ENCODE results near the gene RIPPLY1. TPM values are rescaled to one million over a fixed set of nuclear protein-coding genes. Genes with fewer than 3 reads are reported as not detected.

Gene RIPPLY1
- polyA plus RNA-seq, 1 of the 3 experiments (the other 2 are of a cell fraction): 0.08 TPM

GRCh38 chrX:106863697-106864096 lies 39.4 kb downstream of the RIPPLY1 start:
- H3K27me3 ChIP-seq (ENCODE audit: insufficient read depth): peaks cover 25% of the 10 kb centered on the region; the same call in 1 of the 2 replicates
- no peaks in the 10 kb centered on the region for H3K79me2 ChIP-seq (ENCODE audit: insufficient read depth)
- H3K27ac ChIP-seq (ENCODE audit: low read depth in 2 of 2, low read length in 1 of 2): no peak overlapping the region
- no peak overlapping the region for H3K4me2 ChIP-seq
- no peaks in the 10 kb centered on the region for H3K36me3 ChIP-seq (replicated peaks in 1 of 2; ENCODE audit: control insufficient read depth in 1 of 2, insufficient read depth in 2 of 2, low read length in 1 of 2)
- H3K9me2 ChIP-seq: no peaks in the 10 kb centered on the region
- H3F3A ChIP-seq (replicated peaks; ENCODE audit: insufficient read depth): no peaks in the 10 kb centered on the region
- CTCF ChIA-PET: interaction anchor here (0.6 to 3.2 kb wide), 13 partner anchors 8 to 801 kb away, joined by 3 to 47 read pairs (median 4); no protein-coding TSS in a partner anchor
- H3K9ac ChIP-seq: no peak overlapping the region
- no peaks in the 10 kb centered on the region for H3K4me1 ChIP-seq (ENCODE audit: control insufficient read depth in 1 of 2, insufficient read depth in 2 of 2, low read depth in 1 of 2, low read length in 1 of 2)
- no peak overlapping the region for H2AFZ ChIP-seq (ENCODE audit: low read depth)
- H4K20me1 ChIP-seq (ENCODE audit: insufficient read depth): no peaks in the 10 kb centered on the region
- TF ChIP-seq RXRA (IDR thresholded peaks at IDR 0.05; ENCODE audit: borderline replicate concordance, low read depth) (no peak), MXI1 (IDR thresholded peaks at IDR 0.05; ENCODE audit: low read depth, low read length) (no peak), PBX3 (IDR thresholded peaks at IDR 0.05) (no peak), GABPA (IDR thresholded peaks at IDR 0.05; ENCODE audit: low read depth) (no peak), FOXJ3 (CRISPR knock-in tag; IDR thresholded peaks at IDR 0.05) (no peak), MEF2A (IDR thresholded peaks at IDR 0.05; ENCODE audit: borderline replicate concordance, low read depth) (no peak), FOSL2 (IDR thresholded peaks at IDR 0.05; ENCODE audit: borderline replicate concordance, low read depth) (no peak), EZH2phosphoT487 (IDR thresholded peaks at IDR 0.05; ENCODE audit: borderline replicate concordance, low read depth) (no peak), RCOR1 (IDR thresholded peaks at IDR 0.05; ENCODE audit: low read length) (no peak), CHD2 (IDR thresholded peaks at IDR 0.05; ENCODE audit: low read length, partially characterized antibody) (no peak), REST (IDR thresholded peaks at IDR 0.05; ENCODE audit: low read depth, low read length) (no peak)
- no peak for DNase-seq
- WGBS (ENCODE audit: low lambda C conversion rate): no CpG with 5 or more reads among the region's 9 CpGs
- H3K4me3 ChIP-seq (ENCODE audit: low read depth in 2 of 2, low read length in 1 of 2): no peak overlapping the region
- POLR2A ChIA-PET: no interaction called here
- H3K9me3 ChIP-seq: no peaks in the 10 kb centered on the region

GRCh38 chrX:106862972-106863688 lies 40.0 kb downstream of the RIPPLY1 start:
- no peak overlapping the region for H3K27ac ChIP-seq (ENCODE audit: low read depth in 2 of 2, low read length in 1 of 2)
- WGBS (ENCODE audit: low lambda C conversion rate): 10% methylated on average over 10 of the region's 13 CpGs
- no peaks in the 10 kb centered on the region for H3K4me1 ChIP-seq (ENCODE audit: control insufficient read depth in 1 of 2, insufficient read depth in 2 of 2, low read depth in 1 of 2, low read length in 1 of 2)
- CTCF ChIA-PET: interaction anchor here (0.6 to 3.2 kb wide), 15 partner anchors 9 to 801 kb away, joined by 3 to 47 read pairs (median 4); no protein-coding TSS in a partner anchor
- no peak overlapping the region for H3K4me3 ChIP-seq (ENCODE audit: low read depth in 2 of 2, low read length in 1 of 2)
- no peaks in the 10 kb centered on the region for H3K79me2 ChIP-seq (ENCODE audit: insufficient read depth)
- peak; percentile 24 for DNase-seq
- no peaks in the 10 kb centered on the region for H3K9me2 ChIP-seq
- peaks cover 20% of the 10 kb centered on the region; the same call in 1 of the 2 replicates for H3K27me3 ChIP-seq (ENCODE audit: insufficient read depth)
- POLR2A ChIA-PET: no interaction called here
- H3K9ac ChIP-seq: no peak overlapping the region
- no peak overlapping the region for H3K4me2 ChIP-seq
- H3K36me3 ChIP-seq (replicated peaks in 1 of 2; ENCODE audit: control insufficient read depth in 1 of 2, insufficient read depth in 2 of 2, low read length in 1 of 2): no peaks in the 10 kb centered on the region
- TF ChIP-seq ELF1 (IDR thresholded peaks at IDR 0.05) (no peak), RXRA (IDR thresholded peaks at IDR 0.05; ENCODE audit: borderline replicate concordance, low read depth) (no peak), CTCF (IDR thresholded peaks at IDR 0.05) (peak; percentile 72)
- no peak overlapping the region for H2AFZ ChIP-seq (ENCODE audit: low read depth)
- no peaks in the 10 kb centered on the region for H4K20me1 ChIP-seq (ENCODE audit: insufficient read depth)
- no peaks in the 10 kb centered on the region for H3F3A ChIP-seq (replicated peaks; ENCODE audit: insufficient read depth)
- H3K9me3 ChIP-seq: no peaks in the 10 kb centered on the region

Data from SK-N-SH (cell line).